HepG2 (cell line): ENCODE data around the gene ADI1. TPM values are rescaled to one million over a fixed set of nuclear protein-coding genes. Genes with fewer than 3 reads are reported as not detected.

ENCODE experiments used
- ATAC-seq: fragments of 200-7000 bp; cut with Tn5 transposase; 3 replicates; pipeline ENCODE4 v1.9.1; 2020; ENCODE audit warnings: mild to moderate bottlenecking, moderate library complexity
- BruUV-seq: library from RNA; stranded (reverse); fragments of 400-500 nt; replicated peaks from 2 replicates; lab custom pipeline; 2021; lab: Mats Ljungman, UMichigan
- CTCF ChIA-PET: fragments of 300-600 bp; formaldehyde crosslinking; extraction: SDS; loops from one replicate; lab custom pipeline; 2021; ENCODE audit warnings: low total read pairs, inconsistent platforms, low intra/inter-chr PET ratio; lab: Yijun Ruan, JAX
- POLR2A ChIA-PET: fragments of 350-600 bp; sonication (Branson Sonifier 250); formaldehyde crosslinking; loops from one replicate; lab custom pipeline; 2020; ENCODE audit warnings: antibody characterized with exemption, inconsistent platforms; lab: Yijun Ruan, JAX
- DNase-seq: peaks from one replicate; pipeline ENCODE4 v3.0.0-alpha.2; 2015; ENCODE audit warnings: low spot score
- FAIRE-seq: peaks from 3 replicates; lab custom pipeline; 2011; peaks lifted over from hg19 to GRCh38; lab: Jason Lieb, UNC
- H2AFZ ChIP-seq: one replicate; pipeline ENCODE4 v1.6.1; 2011; ENCODE audit warnings: low read length, inconsistent platforms
- H3K27ac ChIP-seq: fragments of 300-600 bp; 3 replicates; pipeline ENCODE4 v1.8.0; 2011; ENCODE audit warnings: mixed run types, mild to moderate bottlenecking, mixed read lengths, low read length, inconsistent platforms; ENCODE audit not compliant: insufficient read depth; ENCODE audit errors: extremely low read length
- H3K27me3 ChIP-seq, 2 experiments: fragments of 200-600 bp in 1 of 2; 2 replicates in 1 of 2; 3 replicates in 1 of 2; pipeline versions ENCODE4 v1.6.0 to v1.8.0; 2011; ENCODE audit warnings: low read length in 2 of 2, mild to moderate bottlenecking in 2 of 2, moderate library complexity in 2 of 2, inconsistent platforms in 1 of 2; ENCODE audit not compliant: insufficient read depth in 2 of 2, control insufficient read depth in 1 of 2
- H3K36me3 ChIP-seq, 2 experiments: fragments of 200-600 bp in 1 of 2; replicated peaks in 1 of 2; 2 replicates in 1 of 2; 3 replicates in 1 of 2; pipeline versions ENCODE4 v1.5.1 to v1.8.0; 2011; ENCODE audit warnings: low read length in 2 of 2, inconsistent platforms in 1 of 2; ENCODE audit not compliant: insufficient read depth in 2 of 2, control insufficient read depth in 1 of 2
- H3K4me1 ChIP-seq: 2 replicates; pipeline ENCODE4 v1.5.1; 2012; ENCODE audit warnings: low read length, inconsistent platforms; ENCODE audit not compliant: insufficient read depth
- H3K4me2 ChIP-seq: 2 replicates; pipeline ENCODE4 v1.6.0; 2011; ENCODE audit warnings: low read depth, low read length, inconsistent platforms
- H3K4me3 ChIP-seq, 3 experiments: fragments of 200-600 bp in 1 of 3; sonication (generic), shearing (Covaris generic) in 1 of 3; replicated peaks in 1 of 3; 2 replicates each; pipeline ENCODE4 v1.5.1; 2011 to 2016; ENCODE audit warnings: low read length in 3 of 3, inconsistent platforms in 2 of 3, low read depth in 2 of 3, mild to moderate bottlenecking in 2 of 3, control low read depth in 1 of 3, mixed read lengths in 1 of 3; ENCODE audit not compliant: insufficient read depth in 1 of 3
- H3K79me2 ChIP-seq: one replicate; pipeline ENCODE4 v1.6.1; 2011; ENCODE audit warnings: low read length, inconsistent platforms; ENCODE audit not compliant: insufficient read depth
- H3K9ac ChIP-seq: 2 replicates; pipeline ENCODE4 v1.6.0; 2011; ENCODE audit warnings: mild to moderate bottlenecking, low read depth, low read length, inconsistent platforms; ENCODE audit not compliant: insufficient read depth
- H3K9me3 ChIP-seq: 2 replicates; pipeline ENCODE4 v1.5.1; 2012; ENCODE audit warnings: mild to moderate bottlenecking, low read length
- H4K20me1 ChIP-seq: 2 replicates; pipeline ENCODE4 v1.6.0; 2011; ENCODE audit warnings: inconsistent platforms, mild to moderate bottlenecking, low read length, moderate library complexity; ENCODE audit not compliant: insufficient read depth
- AGO2 ChIP-seq: fragments of 200-400 bp; formaldehyde crosslinking; optimal IDR thresholded peaks from 2 replicates; pipeline ENCODE3; 2017; ENCODE audit warnings: mild to moderate bottlenecking, low read depth, low read length, moderate library complexity
- ATM ChIP-seq: fragments of 450-650 bp; IDR thresholded peaks from 2 replicates; pipeline ENCODE4 v1.7.1; 2017; ENCODE audit warnings: mild to moderate bottlenecking, borderline replicate concordance
- MEIS1 ChIP-seq: sonication (generic); formaldehyde crosslinking; IDR thresholded peaks from 2 replicates; pipeline ENCODE4 v1.9.0; 2021; ENCODE audit warnings: mild to moderate bottlenecking, missing genetic modification reagents, moderate library complexity, borderline replicate concordance
- RBM22 ChIP-seq: fragments of 200-400 bp; formaldehyde crosslinking; optimal IDR thresholded peaks from 2 replicates; pipeline ENCODE3; 2017; ENCODE audit warnings: mild to moderate bottlenecking, low read length, moderate library complexity
- SNRNP70 ChIP-seq: fragments of 200-400 bp; formaldehyde crosslinking; IDR thresholded peaks from 2 replicates; pipeline ENCODE4 v1.6.1; 2017; ENCODE audit warnings: mild to moderate bottlenecking, low read depth, low read length, moderate library complexity
- SOX6 ChIP-seq, 2 experiments: fragments of 450-650 bp in 1 of 2; sonication (generic) in 1 of 2; formaldehyde crosslinking in 1 of 2; IDR thresholded peaks; 2 replicates each; pipeline versions ENCODE4 v1.4.0 to v1.6.1; 2017 to 2020; ENCODE audit warnings: antibody characterized with exemption in 1 of 2, mild to moderate bottlenecking in 1 of 2, missing genetic modification reagents in 1 of 2
- ZNF720 ChIP-seq: sonication (generic); formaldehyde crosslinking; IDR thresholded peaks from 2 replicates; pipeline ENCODE4 v1.4.0; 2020; ENCODE audit warnings: missing genetic modification reagents
- ZSCAN25 ChIP-seq: sonication (generic); formaldehyde crosslinking; IDR thresholded peaks from 2 replicates; pipeline ENCODE4 v1.8.0; 2022; ENCODE audit warnings: mild to moderate bottlenecking, missing genetic modification reagents
- WGBS: methylation state at CpG from one replicate; pipeline ENCODE4 v1.1.6; 2017; ENCODE audit warnings: low lambda C conversion rate; 5-methylcytosine and 5-hydroxymethylcytosine counted together
- in situ Hi-C: cut with HindIII; loops from 2 replicates; pipeline ENCODE4 v1.10.0; 2017; ENCODE audit warnings: low pct_unique_long_range_greater_than_20kb; ENCODE audit not compliant: extremely low pct_ligation_motif_present
- intact Hi-C: fragments of 100-400 bp; cut with micrococcal nuclease; formaldehyde crosslinking; loops from one replicate; pipeline ENCODE4 v1.10.0; 2022; ENCODE audit not compliant: unreplicated experiment
- polyA plus RNA-seq, 8 experiments: library from polyadenylated mRNA; depleted of rRNA in 3 of 8; stranded (reverse) in 7 of 8; unstranded in 1 of 8; fragments of >200 nt; fragmentation: Illumina TruSeq in 4 of 8; extraction: Trizol in 4 of 8; gene quantifications; 2 replicates each; pipeline versions ENCODE4 v1.2.1 to v1.2.3, GENCODE V29; 2011 to 2016; ENCODE audit warnings: low read depth in 4 of 8, missing spikeins in 1 of 8, mixed read lengths in 1 of 8; ENCODE audit not compliant: insufficient read depth in 1 of 8
- total RNA-seq, 5 experiments: library from RNA; depleted of rRNA; stranded (reverse); fragments of >200 nt; fragmentation: Illumina TruSeq; extraction: Trizol; gene quantifications; 2 replicates each; pipeline ENCODE4 v1.2.3, GENCODE V29; 2016; ENCODE audit warnings: low read depth in 1 of 5
- TF ChIP-seq, protein P1 (sequence below): sonication (generic); formaldehyde crosslinking; IDR thresholded peaks from 2 replicates; pipeline ENCODE4 v1.5.0; 2020; ENCODE audit warnings: missing genetic modification reagents, mild to moderate bottlenecking, borderline replicate concordance
- TF ChIP-seq, protein P2 (sequence below): sonication (generic); formaldehyde crosslinking; conservative IDR thresholded peaks from 2 replicates; pipeline ENCODE4 v1.8.0; 2022; ENCODE audit warnings: mild to moderate bottlenecking, moderate library complexity, missing genetic modification reagents
- TF ChIP-seq, protein P3 (sequence below): sonication (generic); formaldehyde crosslinking; IDR thresholded peaks from 2 replicates; pipeline ENCODE4 v1.4.0; 2020; ENCODE audit warnings: missing genetic modification reagents

ADI1 gene
- total and polyA plus RNA-seq, 2 of the 13 experiments (the other 11 are each of a cell fraction or from before 2014, with no cell fraction given): 28.7 to 123 TPM

GRCh38 chr2:3469486-3469885, 49.8 kb downstream of the ADI1 start:
- H3K36me3 ChIP-seq: peaks cover 12 to 30% of the 10 kb centered on the region in 2 experiments; a peak in 4 of 5 replicates
- TF ChIP-seq, protein P1, sequence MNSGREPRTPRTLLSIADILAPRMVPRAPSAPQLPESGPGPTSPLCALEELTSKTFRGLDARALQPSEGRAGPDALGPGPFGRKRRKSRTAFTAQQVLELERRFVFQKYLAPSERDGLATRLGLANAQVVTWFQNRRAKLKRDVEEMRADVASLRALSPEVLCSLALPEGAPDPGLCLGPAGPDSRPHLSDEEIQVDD (CRISPR knock-in tag): no peak
- TF ChIP-seq ZNF720 (CRISPR knock-in tag): no peak
- TF ChIP-seq RBM22: peak; percentile 21
- H3K27me3 ChIP-seq: no peaks in the 10 kb centered on the region
- ChIA-PET POLR2A (interaction anchor here (4.1 kb wide), 1 partner anchor 10 kb away, joined by 35 read pairs; no protein-coding TSS in a partner anchor), CTCF (no interaction called here)
- H3K79me2 ChIP-seq: no peaks in the 10 kb centered on the region
- FAIRE-seq: no peak
- no peak overlapping the region for H3K27ac ChIP-seq
- ATAC-seq: no peak
- intact Hi-C loops (loop anchor here (5.0 kb wide), 1 partner anchor 92 kb away; the partner anchor contains the start of genes EIPR1 and TRAPPC12), in situ Hi-C loops (no loop called here)
- peaks cover 37% of the 10 kb centered on the region for H3K4me1 ChIP-seq
- H3K9ac ChIP-seq: no peak overlapping the region
- no peak for DNase-seq
- no peaks in the 10 kb centered on the region for H4K20me1 ChIP-seq
- H2AFZ ChIP-seq: no peak overlapping the region
- H3K4me3 ChIP-seq: no peak overlapping the region
- H3K4me2 ChIP-seq: no peak overlapping the region
- no peaks in the 10 kb centered on the region for H3K9me3 ChIP-seq
- no TSS peak for BruUV-seq
- 95% methylated on average over 7 of the region's 7 CpGs for WGBS

- no peak overlapping the region for H2AFZ ChIP-seq
- H3K27me3 ChIP-seq: no peaks in the 10 kb centered on the region
- H3K4me1 ChIP-seq: peaks cover 47% of the 10 kb centered on the region
- no peaks in the 10 kb centered on the region for H3K79me2 ChIP-seq
- no peak overlapping the region for H3K4me3 ChIP-seq
- no peak for DNase-seq
- CTCF ChIA-PET: no interaction called here
- H3K9ac ChIP-seq: no peak overlapping the region
- no peaks in the 10 kb centered on the region for H4K20me1 ChIP-seq
- 95% methylated on average over 31 of the region's 31 CpGs for WGBS
- intact Hi-C loops (loop anchor here (5.0 kb wide), 1 partner anchor 91 kb away; the partner anchor contains the start of genes EIPR1 and TRAPPC12), in situ Hi-C loops (no loop called here)
- H3K27ac ChIP-seq: no peak overlapping the region
- no TSS peak for BruUV-seq
- POLR2A ChIA-PET: interaction anchor here (4.1 kb wide), 1 partner anchor 11 kb away, joined by 35 read pairs; no protein-coding TSS in a partner anchor
- no peak for FAIRE-seq
- no peak overlapping the region for H3K4me2 ChIP-seq
- H3K36me3 ChIP-seq: peaks cover 13 to 30% of the 10 kb centered on the region in 2 experiments; a peak in 4 of 5 replicates
- no peaks in the 10 kb centered on the region for H3K9me3 ChIP-seq
- no peak for ATAC-seq
- TF ChIP-seq AGO2 (no peak), ZSCAN25 (CRISPR knock-in tag) (no peak), SNRNP70 (no peak), MEIS1 (CRISPR knock-in tag) (no peak), SOX6 (IDR thresholded peaks at IDR 0.05) (no peak), SOX6 (CRISPR knock-in tag; IDR thresholded peaks at IDR 0.05) (no peak), ATM (no peak)
- TF ChIP-seq, protein P2, sequence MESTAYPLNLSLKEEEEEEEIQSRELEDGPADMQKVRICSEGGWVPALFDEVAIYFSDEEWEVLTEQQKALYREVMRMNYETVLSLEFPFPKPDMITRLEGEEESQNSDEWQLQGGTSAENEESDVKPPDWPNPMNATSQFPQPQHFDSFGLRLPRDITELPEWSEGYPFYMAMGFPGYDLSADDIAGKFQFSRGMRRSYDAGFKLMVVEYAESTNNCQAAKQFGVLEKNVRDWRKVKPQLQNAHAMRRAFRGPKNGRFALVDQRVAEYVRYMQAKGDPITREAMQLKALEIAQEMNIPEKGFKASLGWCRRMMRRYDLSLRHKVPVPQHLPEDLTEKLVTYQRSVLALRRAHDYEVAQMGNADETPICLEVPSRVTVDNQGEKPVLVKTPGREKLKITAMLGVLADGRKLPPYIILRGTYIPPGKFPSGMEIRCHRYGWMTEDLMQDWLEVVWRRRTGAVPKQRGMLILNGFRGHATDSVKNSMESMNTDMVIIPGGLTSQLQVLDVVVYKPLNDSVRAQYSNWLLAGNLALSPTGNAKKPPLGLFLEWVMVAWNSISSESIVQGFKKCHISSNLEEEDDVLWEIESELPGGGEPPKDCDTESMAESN (CRISPR knock-in tag): no peak
- TF ChIP-seq, protein P3, sequence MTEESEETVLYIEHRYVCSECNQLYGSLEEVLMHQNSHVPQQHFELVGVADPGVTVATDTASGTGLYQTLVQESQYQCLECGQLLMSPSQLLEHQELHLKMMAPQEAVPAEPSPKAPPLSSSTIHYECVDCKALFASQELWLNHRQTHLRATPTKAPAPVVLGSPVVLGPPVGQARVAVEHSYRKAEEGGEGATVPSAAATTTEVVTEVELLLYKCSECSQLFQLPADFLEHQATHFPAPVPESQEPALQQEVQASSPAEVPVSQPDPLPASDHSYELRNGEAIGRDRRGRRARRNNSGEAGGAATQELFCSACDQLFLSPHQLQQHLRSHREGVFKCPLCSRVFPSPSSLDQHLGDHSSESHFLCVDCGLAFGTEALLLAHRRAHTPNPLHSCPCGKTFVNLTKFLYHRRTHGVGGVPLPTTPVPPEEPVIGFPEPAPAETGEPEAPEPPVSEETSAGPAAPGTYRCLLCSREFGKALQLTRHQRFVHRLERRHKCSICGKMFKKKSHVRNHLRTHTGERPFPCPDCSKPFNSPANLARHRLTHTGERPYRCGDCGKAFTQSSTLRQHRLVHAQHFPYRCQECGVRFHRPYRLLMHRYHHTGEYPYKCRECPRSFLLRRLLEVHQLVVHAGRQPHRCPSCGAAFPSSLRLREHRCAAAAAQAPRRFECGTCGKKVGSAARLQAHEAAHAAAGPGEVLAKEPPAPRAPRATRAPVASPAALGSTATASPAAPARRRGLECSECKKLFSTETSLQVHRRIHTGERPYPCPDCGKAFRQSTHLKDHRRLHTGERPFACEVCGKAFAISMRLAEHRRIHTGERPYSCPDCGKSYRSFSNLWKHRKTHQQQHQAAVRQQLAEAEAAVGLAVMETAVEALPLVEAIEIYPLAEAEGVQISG (CRISPR knock-in tag): no peak
Observed at GRCh38 chr2:3468296-3468988, 50.9 kb downstream of the ADI1 start.
